Measurements from ENCODE around the gene TMEM273. TPM values are rescaled to one million over a fixed set of nuclear protein-coding genes. Genes with fewer than 3 reads are reported as not detected.

The TMEM273 gene
- total RNA-seq (10 to 100 TPM in 4 of 5 donors, 1 to 10 TPM in 1; 8.4 to 22.9 (median 15.6) TPM), total RNA-seq (6.7 to 89.6 (median 15.8) reads per million in 29 experiments)
- 15.0 TPM for total RNA-seq (2013)

- Histone ChIP-seq H3K36me3 (ENCODE audit: control insufficient read depth in 2 of 2, extremely low read depth in 1 of 2, insufficient read depth in 1 of 2, low read length in 1 of 2) (no peaks in the 10 kb centered on the region), H3K4me3 (ENCODE audit: control insufficient read depth in 1 of 2, extremely low read depth in 1 of 2, low read length in 1 of 2) (peak within 1 kb of the TSS in 1 of 2 donors; percentile 22), H3K9me3 (no peaks in the 10 kb centered on the region), H3K27me3 (replicated peaks in 1 of 2; ENCODE audit: control insufficient read depth in 2 of 2, extremely low read depth in 1 of 2, insufficient read depth in 2 of 2, low read length in 1 of 2) (peaks cover 0 to 24% of the 10 kb centered on the region in 2 experiments), H3K4me1 (ENCODE audit: control insufficient read depth in 1 of 2, extremely low read depth in 1 of 2, insufficient read depth in 2 of 2, low read length in 2 of 2) (peaks cover 0 to 31% of the 10 kb centered on the region in 2 experiments), H3K27ac (ENCODE audit: low read length) (peak within 1 kb of the TSS; percentile 71)
- H3K4me1 Mint-ChIP-seq, result peaks cover 15 to 77% (median 39%) of the 10 kb centered on the region in 3 donors
- peak within 1 kb of the TSS; percentile 51 to 77 (median 59) for H3K4me3 Mint-ChIP-seq
- peaks cover 13 to 16% of the 10 kb centered on the region in 2 donors for H3K27me3 Mint-ChIP-seq
- ChIA-PET POLR2A (no interaction called here), CTCF (no interaction called here)
- ATAC-seq (replicated peaks in 1 of 4), result peak; percentile 51 to 64 (median 58)
- peak in 8 of 35 experiments; percentile 11 to 51 (median 22) for DNase-seq
- H3K36me3 Mint-ChIP-seq, result no peaks in the 10 kb centered on the region
- no peaks in the 10 kb centered on the region for H3K9me3 Mint-ChIP-seq
- H3K27ac Mint-ChIP-seq, result peak within 1 kb of the TSS; percentile 59 to 96
- 17% methylated on average over 3 of the region's 9 CpGs for WGBS (ENCODE audit: insufficient coverage)
Observed at GRCh38 chr10:49187950-49188761, at the start of gene TMEM273. Gene TMEM273 (minus strand): TSS chr10:49188391. CDS start chr10:49188336, 55 bp downstream.

GRCh38 chr10:49237985-49238384 is 49.8 kb upstream of the TMEM273 start:
- Histone ChIP-seq H3K4me1 (ENCODE audit: control insufficient read depth in 1 of 2, extremely low read depth in 1 of 2, insufficient read depth in 2 of 2, low read length in 2 of 2) (no peaks in the 10 kb centered on the region), H3K27ac (ENCODE audit: low read length) (no peak overlapping the region), H3K27me3 (replicated peaks in 1 of 2; ENCODE audit: control insufficient read depth in 2 of 2, extremely low read depth in 1 of 2, insufficient read depth in 2 of 2, low read length in 1 of 2) (peaks cover 0 to 18% of the 10 kb centered on the region in 2 experiments), H3K4me3 (ENCODE audit: control insufficient read depth in 1 of 2, extremely low read depth in 1 of 2, low read length in 1 of 2) (no peak overlapping the region), H3K9me3 (no peaks in the 10 kb centered on the region), H3K36me3 (ENCODE audit: control insufficient read depth in 2 of 2, extremely low read depth in 1 of 2, insufficient read depth in 1 of 2, low read length in 1 of 2) (no peaks in the 10 kb centered on the region)
- Mint-ChIP-seq H3K9me3 (no peaks in the 10 kb centered on the region), H3K36me3 (no peaks in the 10 kb centered on the region), H3K27me3 (peaks cover 8 to 14% of the 10 kb centered on the region in 2 donors), H3K4me1 (no peaks in the 10 kb centered on the region), H3K27ac (no peak overlapping the region), H3K4me3 (no peak overlapping the region)
- 56% methylated on average over 1 of the region's 1 CpG for WGBS (ENCODE audit: insufficient coverage)
- ATAC-seq (replicated peaks in 1 of 4) (no peak), DNase-seq (no peak)
- ChIA-PET POLR2A (no interaction called here), CTCF (no interaction called here)

- Histone ChIP-seq H3K4me1 (ENCODE audit: control insufficient read depth in 1 of 2, extremely low read depth in 1 of 2, insufficient read depth in 2 of 2, low read length in 2 of 2) (no peaks in the 10 kb centered on the region), H3K4me3 (ENCODE audit: control insufficient read depth in 1 of 2, extremely low read depth in 1 of 2, low read length in 1 of 2) (no peak overlapping the region), H3K36me3 (ENCODE audit: control insufficient read depth in 2 of 2, extremely low read depth in 1 of 2, insufficient read depth in 1 of 2, low read length in 1 of 2) (no peaks in the 10 kb centered on the region), H3K9me3 (no peaks in the 10 kb centered on the region), H3K27ac (ENCODE audit: low read length) (no peak overlapping the region), H3K27me3 (replicated peaks in 1 of 2; ENCODE audit: control insufficient read depth in 2 of 2, extremely low read depth in 1 of 2, insufficient read depth in 2 of 2, low read length in 1 of 2) (peaks cover 0 to 8% of the 10 kb centered on the region in 2 experiments)
- no peaks in the 10 kb centered on the region for H3K9me3 Mint-ChIP-seq
- no peaks in the 10 kb centered on the region for H3K36me3 Mint-ChIP-seq
- H3K4me1 Mint-ChIP-seq, result no peaks in the 10 kb centered on the region
- H3K27ac Mint-ChIP-seq, result no peak overlapping the region
- ATAC-seq (replicated peaks in 1 of 4) (no peak), DNase-seq (no peak)
- ChIA-PET POLR2A (no interaction called here), CTCF (no interaction called here)
- peaks cover 4 to 8% of the 10 kb centered on the region in 2 donors for H3K27me3 Mint-ChIP-seq
- no peak overlapping the region for H3K4me3 Mint-ChIP-seq
Observed at GRCh38 chr10:49235392-49235791, 47.2 kb upstream of the TMEM273 start.

- no peak overlapping the region for H3K27ac ChIP-seq (ENCODE audit: low read length)
- H3K9me3 ChIP-seq, result no peaks in the 10 kb centered on the region
- ATAC-seq (replicated peaks in 1 of 4) (no peak), DNase-seq (no peak)
- Mint-ChIP-seq H3K36me3 (no peaks in the 10 kb centered on the region), H3K4me1 (no peaks in the 10 kb centered on the region), H3K9me3 (no peaks in the 10 kb centered on the region), H3K4me3 (no peak overlapping the region), H3K27me3 (peaks cover 2 to 4% of the 10 kb centered on the region in 2 donors), H3K27ac (no peak overlapping the region)
- H3K27me3 ChIP-seq (replicated peaks in 1 of 2; ENCODE audit: control insufficient read depth in 2 of 2, extremely low read depth in 1 of 2, insufficient read depth in 2 of 2, low read length in 1 of 2), result peaks cover 0 to 18% of the 10 kb centered on the region in 2 experiments
- CTCF ChIA-PET, result no interaction called here
- POLR2A ChIA-PET, result no interaction called here
- no peak overlapping the region for H3K4me3 ChIP-seq (ENCODE audit: control insufficient read depth in 1 of 2, extremely low read depth in 1 of 2, low read length in 1 of 2)
- H3K4me1 ChIP-seq (ENCODE audit: control insufficient read depth in 1 of 2, extremely low read depth in 1 of 2, insufficient read depth in 2 of 2, low read length in 2 of 2), result no peaks in the 10 kb centered on the region
- H3K36me3 ChIP-seq (ENCODE audit: control insufficient read depth in 2 of 2, extremely low read depth in 1 of 2, insufficient read depth in 1 of 2, low read length in 1 of 2), result no peaks in the 10 kb centered on the region
- 60% methylated on average over 1 of the region's 5 CpGs for WGBS (ENCODE audit: insufficient coverage)
Observed at GRCh38 chr10:49231086-49231820, 43.1 kb upstream of the TMEM273 start.

GRCh38 chr10:49230004-49230403 is 41.8 kb upstream of the TMEM273 start:
- H3K4me1 Mint-ChIP-seq, result no peaks in the 10 kb centered on the region
- no peaks in the 10 kb centered on the region for H3K36me3 Mint-ChIP-seq
- H3K9me3 ChIP-seq, result no peaks in the 10 kb centered on the region
- no peak overlapping the region for H3K4me3 ChIP-seq (ENCODE audit: control insufficient read depth in 1 of 2, extremely low read depth in 1 of 2, low read length in 1 of 2)
- peaks cover 2 to 7% of the 10 kb centered on the region in 2 donors for H3K27me3 Mint-ChIP-seq
- no peaks in the 10 kb centered on the region for H3K4me1 ChIP-seq (ENCODE audit: control insufficient read depth in 1 of 2, extremely low read depth in 1 of 2, insufficient read depth in 2 of 2, low read length in 2 of 2)
- H3K36me3 ChIP-seq (ENCODE audit: control insufficient read depth in 2 of 2, extremely low read depth in 1 of 2, insufficient read depth in 1 of 2, low read length in 1 of 2), result no peaks in the 10 kb centered on the region
- no peak for DNase-seq
- H3K27me3 ChIP-seq (replicated peaks in 1 of 2; ENCODE audit: control insufficient read depth in 2 of 2, extremely low read depth in 1 of 2, insufficient read depth in 2 of 2, low read length in 1 of 2), result peaks cover 0 to 18% of the 10 kb centered on the region in 2 experiments
- H3K27ac Mint-ChIP-seq, result no peak overlapping the region
- no peaks in the 10 kb centered on the region for H3K9me3 Mint-ChIP-seq
- ChIA-PET POLR2A (no interaction called here), CTCF (no interaction called here)
- 94% methylated on average over 5 of the region's 7 CpGs for WGBS (ENCODE audit: insufficient coverage)
- no peak for ATAC-seq (replicated peaks in 1 of 4)
- no peak overlapping the region for H3K4me3 Mint-ChIP-seq
- no peak overlapping the region for H3K27ac ChIP-seq (ENCODE audit: low read length)

GRCh38 chr10:49228677-49229076 is 40.5 kb upstream of the TMEM273 start:
- Mint-ChIP-seq H3K9me3 (peaks cover 0 to 3% (median 0%) of the 10 kb centered on the region in 3 donors), H3K36me3 (no peaks in the 10 kb centered on the region), H3K27me3 (peaks cover 2 to 7% of the 10 kb centered on the region in 2 donors), H3K4me1 (no peaks in the 10 kb centered on the region), H3K27ac (no peak overlapping the region), H3K4me3 (no peak overlapping the region)
- no peak overlapping the region for H3K4me3 ChIP-seq (ENCODE audit: control insufficient read depth in 1 of 2, extremely low read depth in 1 of 2, low read length in 1 of 2)
- DNase-seq (no peak), ATAC-seq (replicated peaks in 1 of 4) (no peak)
- CTCF ChIA-PET, result interaction anchor here in 1 of 2 donors (0.6 kb wide), 1 partner anchor 214 kb away, joined by 8 read pairs; no protein-coding TSS in a partner anchor
- POLR2A ChIA-PET, result no interaction called here
- no peaks in the 10 kb centered on the region for H3K9me3 ChIP-seq
- H3K27ac ChIP-seq (ENCODE audit: low read length), result no peak overlapping the region
- H3K4me1 ChIP-seq (ENCODE audit: control insufficient read depth in 1 of 2, extremely low read depth in 1 of 2, insufficient read depth in 2 of 2, low read length in 2 of 2), result no peaks in the 10 kb centered on the region
- peaks cover 0 to 18% of the 10 kb centered on the region in 2 experiments for H3K27me3 ChIP-seq (replicated peaks in 1 of 2; ENCODE audit: control insufficient read depth in 2 of 2, extremely low read depth in 1 of 2, insufficient read depth in 2 of 2, low read length in 1 of 2)
- H3K36me3 ChIP-seq (ENCODE audit: control insufficient read depth in 2 of 2, extremely low read depth in 1 of 2, insufficient read depth in 1 of 2, low read length in 1 of 2), result no peaks in the 10 kb centered on the region
- 84% methylated on average over 8 of the region's 20 CpGs for WGBS (ENCODE audit: insufficient coverage)

Measured in T-cell (primary cell).